Activated CD4-positive, alpha-beta T cell treated with anti-CD3 and anti-CD28 coated beads for 4 hours (primary cell): ENCODE measurements around the gene ELAVL2.
"Not testable (repeated sequence)": the region's sequence is repeated elsewhere in the genome, so short reads cannot be mapped to it uniquely, and the experiment has no call there.

Experiments
- DNase-seq, 2 donors: peaks; one replicate each; pipeline ENCODE4 v3.0.0-alpha.2; 2020

The ELAVL2 gene

GRCh38 chr9:23769307-23769935 lies 56.6 kb downstream of the ELAVL2 start:
- no peak for DNase-seq

- no peak for DNase-seq
Measured at GRCh38 chr9:23768861-23769260, 57.2 kb downstream of the ELAVL2 start.

GRCh38 chr9:23766613-23767012 lies 59.4 kb downstream of the ELAVL2 start:
- DNase-seq = no peak

- DNase-seq = no peak
Measured at GRCh38 chr9:23765561-23765960, 60.5 kb downstream of the ELAVL2 start.

GRCh38 chr9:23764219-23764618 lies 61.8 kb downstream of the ELAVL2 start:
- no peak for DNase-seq

- no peak for DNase-seq
Measured at GRCh38 chr9:23754551-23754950, 71.5 kb downstream of the ELAVL2 start.

GRCh38 chr9:23752859-23753258 lies 73.2 kb downstream of the ELAVL2 start:
- no peak for DNase-seq

GRCh38 chr9:23751633-23752032 lies 74.4 kb downstream of the ELAVL2 start:
- no peak for DNase-seq

GRCh38 chr9:23750808-23751207 lies 75.2 kb downstream of the ELAVL2 start:
- DNase-seq = no peak

GRCh38 chr9:23747088-23748075 lies 78.7 kb downstream of the ELAVL2 start:
- DNase-seq = no peak

GRCh38 chr9:23746317-23746716 lies 79.7 kb downstream of the ELAVL2 start:
- DNase-seq = no peak

GRCh38 chr9:23743036-23743435 lies 83.0 kb downstream of the ELAVL2 start:
- no peak for DNase-seq

- no peak for DNase-seq
Measured at GRCh38 chr9:23741351-23741750, 84.7 kb downstream of the ELAVL2 start.

GRCh38 chr9:23740531-23740930 lies 85.5 kb downstream of the ELAVL2 start:
- no peak for DNase-seq

- no peak for DNase-seq
Measured at GRCh38 chr9:23739753-23740152, 86.3 kb downstream of the ELAVL2 start.

GRCh38 chr9:23736293-23736692 lies 89.7 kb downstream of the ELAVL2 start:
- no peak for DNase-seq

- no peak for DNase-seq
Measured at GRCh38 chr9:23733495-23734078, 92.5 kb downstream of the ELAVL2 start.

GRCh38 chr9:23731353-23731752 lies 94.7 kb downstream of the ELAVL2 start:
- DNase-seq = no peak

- no peak for DNase-seq
Measured at GRCh38 chr9:23730364-23730763, 95.7 kb downstream of the ELAVL2 start.

GRCh38 chr9:23728736-23729135 lies 97.3 kb downstream of the ELAVL2 start:
- no peak for DNase-seq

- no peak for DNase-seq
Measured at GRCh38 chr9:23725279-23725946, 100.6 kb downstream of the ELAVL2 start.

- DNase-seq = no peak
Measured at GRCh38 chr9:23723672-23724071, 102.4 kb downstream of the ELAVL2 start.

- not testable (repeated sequence) for DNase-seq
Measured at GRCh38 chr9:23723048-23723447, 103.0 kb downstream of the ELAVL2 start.
